ENCODE measurements around the gene LAMB2. TPM values are rescaled to one million over a fixed set of nuclear protein-coding genes. Genes with fewer than 3 reads are reported as not detected.
A peak's percentile ranks its signal among the peaks of the same experiment; 100 is the strongest.

Gene LAMB2
- total RNA-seq = 100 to 1,000 TPM; 334 to 564 (median 415) TPM

DNA sequence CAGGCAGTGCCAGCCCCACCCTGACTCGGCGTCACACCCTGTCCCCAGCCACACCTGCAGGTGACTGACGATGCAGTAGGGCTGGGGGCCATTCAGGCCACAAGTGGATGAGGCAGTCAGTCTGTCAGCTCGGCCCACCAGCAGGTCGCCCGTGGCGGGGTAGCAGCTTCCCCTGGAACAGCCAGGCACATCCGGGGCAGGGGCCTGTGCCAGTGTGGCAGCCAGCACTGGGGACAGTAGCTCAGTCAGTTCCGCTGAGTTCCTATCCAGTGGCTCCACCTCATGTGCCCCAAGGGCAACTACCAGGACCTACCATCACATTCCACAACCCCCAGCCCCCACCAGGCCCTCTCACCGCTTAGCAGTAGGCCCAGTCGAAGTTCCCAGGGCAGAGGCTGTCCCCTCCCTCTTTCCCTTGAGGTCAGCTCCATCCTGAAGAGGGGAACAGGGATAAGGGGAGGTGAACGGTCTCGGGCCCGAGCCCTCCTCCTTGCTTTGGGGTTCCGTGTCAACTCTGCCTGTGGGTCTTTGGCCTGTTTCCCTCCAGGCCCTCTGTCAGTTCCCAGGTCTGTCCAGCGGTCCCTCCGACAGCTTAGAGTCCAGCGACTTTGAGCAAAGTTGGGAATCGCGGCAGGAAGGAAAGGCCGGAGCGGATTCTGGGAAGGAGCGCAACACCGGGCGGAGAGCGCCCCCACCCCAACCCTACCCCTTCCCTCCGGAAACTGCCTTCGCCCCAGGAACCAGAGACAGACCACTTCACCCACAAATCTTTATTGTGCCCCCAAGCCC is at the start of gene LAMB2:
LAMB2 (minus strand) TSS at position 614 of the 789 bp plus-strand sequence; CDS start at position 431, 183 bp downstream.
- TF ChIP-seq, protein P1, sequence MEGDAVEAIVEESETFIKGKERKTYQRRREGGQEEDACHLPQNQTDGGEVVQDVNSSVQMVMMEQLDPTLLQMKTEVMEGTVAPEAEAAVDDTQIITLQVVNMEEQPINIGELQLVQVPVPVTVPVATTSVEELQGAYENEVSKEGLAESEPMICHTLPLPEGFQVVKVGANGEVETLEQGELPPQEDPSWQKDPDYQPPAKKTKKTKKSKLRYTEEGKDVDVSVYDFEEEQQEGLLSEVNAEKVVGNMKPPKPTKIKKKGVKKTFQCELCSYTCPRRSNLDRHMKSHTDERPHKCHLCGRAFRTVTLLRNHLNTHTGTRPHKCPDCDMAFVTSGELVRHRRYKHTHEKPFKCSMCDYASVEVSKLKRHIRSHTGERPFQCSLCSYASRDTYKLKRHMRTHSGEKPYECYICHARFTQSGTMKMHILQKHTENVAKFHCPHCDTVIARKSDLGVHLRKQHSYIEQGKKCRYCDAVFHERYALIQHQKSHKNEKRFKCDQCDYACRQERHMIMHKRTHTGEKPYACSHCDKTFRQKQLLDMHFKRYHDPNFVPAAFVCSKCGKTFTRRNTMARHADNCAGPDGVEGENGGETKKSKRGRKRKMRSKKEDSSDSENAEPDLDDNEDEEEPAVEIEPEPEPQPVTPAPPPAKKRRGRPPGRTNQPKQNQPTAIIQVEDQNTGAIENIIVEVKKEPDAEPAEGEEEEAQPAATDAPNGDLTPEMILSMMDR (IDR thresholded peaks at IDR 0.05) = no peak
- ATAC-seq (ENCODE audit: low FRiP score) = peak; percentile 74
- DNase-seq (ENCODE audit: low spot score) = peak; percentile 54

DNA sequence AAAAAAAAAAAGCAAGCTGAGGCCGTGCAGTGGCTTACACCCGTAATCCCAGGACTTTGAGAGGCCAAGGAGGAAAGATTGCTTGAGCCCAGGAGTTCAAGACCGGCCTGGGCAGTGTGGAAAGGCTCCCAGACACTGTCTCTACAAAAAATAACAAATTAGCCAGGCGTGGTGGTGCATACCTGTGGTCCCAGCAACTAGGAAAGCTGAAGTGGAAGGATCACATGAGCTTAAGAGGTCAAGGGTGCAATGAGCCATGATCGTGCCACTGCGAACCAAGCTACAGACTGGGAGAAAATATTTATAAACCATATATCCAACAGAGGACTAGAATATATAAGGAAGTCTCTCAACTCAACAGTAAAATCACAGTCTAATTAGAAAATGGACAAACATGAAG is 48.5 kb upstream of the LAMB2 start:
- TF ChIP-seq, protein P1 (IDR thresholded peaks at IDR 0.05) = no peak
- ATAC-seq (ENCODE audit: low FRiP score) = no peak
- DNase-seq (ENCODE audit: low spot score) = no peak

DNA sequence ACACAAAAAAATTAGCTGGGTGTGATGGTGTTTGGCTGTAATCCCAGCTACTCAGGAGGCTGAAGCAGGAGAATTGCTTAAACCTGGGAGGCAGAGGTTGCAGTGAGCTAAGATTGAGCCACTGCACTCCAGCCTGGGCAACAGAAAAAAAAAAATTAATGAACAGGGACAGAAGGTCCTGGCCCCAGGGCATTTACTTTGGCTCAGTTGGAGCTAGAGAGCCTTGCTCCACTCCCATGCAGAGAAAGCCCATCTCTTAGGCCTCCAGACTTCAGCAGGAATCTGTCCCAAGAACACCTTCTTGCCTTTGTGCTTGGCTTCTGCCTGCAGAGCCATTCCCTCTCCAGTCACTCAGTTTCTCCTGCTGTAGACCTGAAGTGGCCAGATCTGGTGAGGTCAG is 47.3 kb upstream of the LAMB2 start:
- no peak for DNase-seq (ENCODE audit: low spot score)
- TF ChIP-seq, protein P1 (IDR thresholded peaks at IDR 0.05) = no peak
- no peak for ATAC-seq (ENCODE audit: low FRiP score)

DNA sequence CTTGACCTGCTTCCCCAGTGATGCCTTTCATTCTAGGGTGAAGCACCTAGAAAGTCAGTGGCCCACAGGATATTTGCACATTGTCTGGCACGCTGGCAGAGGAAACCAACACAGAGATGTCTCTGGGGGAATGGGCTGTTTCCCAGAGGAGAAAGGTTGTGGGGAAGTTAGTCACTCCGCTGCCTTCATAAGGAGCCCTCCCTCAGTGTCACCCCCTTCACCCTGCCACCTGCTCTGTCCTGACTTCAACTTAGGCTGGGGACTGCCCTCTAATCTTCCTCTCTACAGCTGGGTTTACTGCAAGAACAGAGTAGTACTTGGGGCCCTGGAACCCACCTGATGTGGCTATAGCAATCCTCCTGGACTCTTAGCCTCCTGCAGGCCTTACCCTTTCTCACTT is 44.2 kb upstream of the LAMB2 start:
- DNase-seq (ENCODE audit: low spot score) (no peak), ATAC-seq (ENCODE audit: low FRiP score) (no peak)
- TF ChIP-seq, protein P1 (IDR thresholded peaks at IDR 0.05) = no peak

DNA sequence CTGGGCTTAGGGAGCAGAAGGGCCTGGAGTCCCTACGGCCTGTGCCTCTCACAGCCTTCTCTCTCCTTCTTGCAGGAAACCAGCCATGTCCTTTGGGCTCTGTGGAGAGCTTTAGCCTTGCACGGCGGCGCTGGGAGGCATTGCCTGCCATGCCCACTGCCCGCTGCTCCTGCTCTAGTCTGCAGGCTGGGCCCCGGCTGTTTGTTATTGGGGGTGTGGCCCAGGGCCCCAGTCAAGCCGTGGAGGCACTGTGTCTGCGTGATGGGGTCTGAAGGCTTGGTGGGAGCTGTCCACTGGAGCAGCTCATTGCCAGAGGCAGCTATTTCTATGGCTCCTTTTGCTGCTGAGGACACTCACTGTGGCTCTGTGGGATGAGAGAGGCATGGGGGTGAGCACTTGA is 42.7 kb upstream of the LAMB2 start:
- ATAC-seq (ENCODE audit: low FRiP score) = no peak
- DNase-seq (ENCODE audit: low spot score) = no peak
- TF ChIP-seq, protein P1 (IDR thresholded peaks at IDR 0.05) = no peak

DNA sequence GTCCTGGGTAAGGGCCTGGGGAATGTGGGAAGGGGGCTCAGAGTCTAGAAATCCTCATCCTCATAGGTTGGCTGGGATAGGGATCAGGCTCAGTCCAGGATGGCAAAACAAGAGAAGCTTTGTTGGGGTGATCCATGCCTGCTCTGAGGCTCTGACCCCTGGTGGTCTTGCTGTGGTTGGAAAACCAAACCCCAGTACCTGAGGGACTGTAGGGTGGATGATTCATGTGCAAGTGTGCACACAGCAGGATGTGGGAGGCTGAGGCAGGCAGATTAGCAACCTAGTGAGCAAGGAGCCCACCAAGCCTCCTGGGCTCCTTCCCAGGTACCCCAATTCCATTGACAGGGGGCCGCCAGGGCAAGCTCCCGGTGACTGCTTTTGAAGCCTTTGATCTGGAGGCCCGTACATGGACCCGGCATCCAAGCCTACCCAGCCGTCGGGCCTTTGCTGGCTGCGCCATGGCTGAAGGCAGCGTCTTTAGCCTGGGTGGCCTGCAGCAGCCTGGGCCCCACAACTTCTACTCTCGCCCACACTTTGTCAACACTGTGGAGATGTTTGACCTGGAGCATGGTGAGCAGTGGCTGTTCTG is 41.6 kb upstream of the LAMB2 start:
- DNase-seq (ENCODE audit: low spot score) = no peak
- no peak for ATAC-seq (ENCODE audit: low FRiP score)
- TF ChIP-seq, protein P1 (IDR thresholded peaks at IDR 0.05) = no peak

DNA sequence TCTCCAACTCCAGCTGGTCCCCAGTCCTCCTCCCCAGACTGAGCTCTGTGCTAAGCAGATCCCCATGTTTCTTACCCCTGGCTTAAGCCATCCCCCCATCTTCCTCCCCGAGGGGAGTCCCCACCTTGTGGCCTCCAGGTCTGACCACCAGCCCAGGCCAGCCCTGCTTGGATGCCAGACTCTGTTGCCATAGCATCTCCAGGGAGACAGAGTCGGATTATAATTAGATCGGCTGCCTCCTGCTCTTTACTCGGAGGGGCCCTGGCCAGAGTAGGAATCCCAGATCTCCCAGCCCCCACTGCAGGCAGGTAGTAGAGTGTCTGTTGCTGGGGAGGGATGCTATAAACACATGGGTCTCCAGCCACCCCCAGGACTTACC is 40.9 kb upstream of the LAMB2 start:
- no peak for DNase-seq (ENCODE audit: low spot score)
- no peak for ATAC-seq (ENCODE audit: low FRiP score)
- TF ChIP-seq, protein P1 (IDR thresholded peaks at IDR 0.05) = no peak
